22Rv1 (cell line): ENCODE measurements around the gene OCIAD2.

Experiments used
- H3K27ac ChIP-seq: fragments of 450-650 bp; 2 replicates; pipeline ENCODE4 v1.5.1; 2017
- CTCF ChIP-seq: fragments of 450-650 bp; IDR thresholded peaks from 2 replicates; pipeline ENCODE4 v1.5.1; 2017; ENCODE audit warnings: mild to moderate bottlenecking
- ZFX ChIP-seq: fragments of 450-650 bp; IDR thresholded peaks from 2 replicates; pipeline ENCODE4 v1.6.1; 2017; ENCODE audit warnings: antibody characterized with exemption, borderline replicate concordance

OCIAD2 gene

GRCh38 chr4:48944756-48945241 lies 38.2 kb upstream of the OCIAD2 start:
- TF ChIP-seq CTCF = peak; percentile 84
- TF ChIP-seq ZFX = no peak
- H3K27ac ChIP-seq = no peak overlapping the region

GRCh38 chr4:48944252-48944651 lies 37.7 kb upstream of the OCIAD2 start:
- TF ChIP-seq ZFX = no peak
- TF ChIP-seq CTCF = no peak
- no peak overlapping the region for H3K27ac ChIP-seq

- H3K27ac ChIP-seq = no peak overlapping the region
- no peak for TF ChIP-seq ZFX
- TF ChIP-seq CTCF = peak; percentile 47
Measured at GRCh38 chr4:48943387-48943786, 36.8 kb upstream of the OCIAD2 start.

GRCh38 chr4:48939785-48940184 lies 33.2 kb upstream of the OCIAD2 start:
- TF ChIP-seq CTCF = no peak
- no peak for TF ChIP-seq ZFX
- no peak overlapping the region for H3K27ac ChIP-seq

GRCh38 chr4:48938831-48939230 lies 32.3 kb upstream of the OCIAD2 start:
- TF ChIP-seq ZFX = no peak
- TF ChIP-seq CTCF = no peak
- no peak overlapping the region for H3K27ac ChIP-seq

GRCh38 chr4:48937033-48937432 lies 30.5 kb upstream of the OCIAD2 start:
- TF ChIP-seq CTCF (no peak), ZFX (no peak)
- no peak overlapping the region for H3K27ac ChIP-seq

GRCh38 chr4:48931459-48931858 lies 24.9 kb upstream of the OCIAD2 start:
- TF ChIP-seq ZFX (no peak), CTCF (no peak)
- H3K27ac ChIP-seq = no peak overlapping the region
